UCSD-AML1 (cell line): ENCODE data around the gene TBXAS1.

Source experiments
- DNase-seq: peaks from one replicate; lab custom pipeline; 2025; ENCODE audit not compliant: unreplicated experiment; lab: John Stamatoyannopoulos, UW

TBXAS1 gene

GRCh38 chr7:139974179-139974811 is 145.2 kb downstream of the TBXAS1 start:
- DNase-seq: no peak

- no peak for DNase-seq
Measured at GRCh38 chr7:139976055-139976837, 147.2 kb downstream of the TBXAS1 start.

- DNase-seq: no peak
Measured at GRCh38 chr7:139976838-139977656, 148.0 kb downstream of the TBXAS1 start.

- DNase-seq: no peak
Measured at GRCh38 chr7:139981511-139981895, 152.4 kb downstream of the TBXAS1 start.

GRCh38 chr7:139982927-139983920 is 154.2 kb downstream of the TBXAS1 start:
- DNase-seq: no peak

GRCh38 chr7:139984642-139985539 is 155.8 kb downstream of the TBXAS1 start:
- DNase-seq: no peak

GRCh38 chr7:139985811-139986210 is 156.7 kb downstream of the TBXAS1 start:
- no peak for DNase-seq

GRCh38 chr7:139987691-139988516 is 158.8 kb downstream of the TBXAS1 start:
- no peak for DNase-seq

GRCh38 chr7:139989366-139990141 is 160.5 kb downstream of the TBXAS1 start:
- no peak for DNase-seq

GRCh38 chr7:139990142-139990535 is 161.1 kb downstream of the TBXAS1 start:
- no peak for DNase-seq

GRCh38 chr7:139990571-139991268 is 161.7 kb downstream of the TBXAS1 start:
- no peak for DNase-seq

GRCh38 chr7:139991269-139991666 is 162.2 kb downstream of the TBXAS1 start:
- DNase-seq: no peak

GRCh38 chr7:139991911-139992310 is 162.8 kb downstream of the TBXAS1 start:
- DNase-seq: no peak

GRCh38 chr7:139992353-139993044 is 163.4 kb downstream of the TBXAS1 start:
- DNase-seq: no peak

GRCh38 chr7:139993169-139993568 is 164.1 kb downstream of the TBXAS1 start:
- DNase-seq: no peak

- no peak for DNase-seq
Measured at GRCh38 chr7:139993592-139993991, 164.5 kb downstream of the TBXAS1 start.

- no peak for DNase-seq
Measured at GRCh38 chr7:139994356-139994755, 165.3 kb downstream of the TBXAS1 start.
